HEK293 (cell line): ENCODE measurements around the gene CD79A.

Experiments used
- CTCF ChIA-PET: fragments of 350-600 bp; formaldehyde crosslinking; extraction: SDS; loops from one replicate; lab custom pipeline; 2021; ENCODE audit warnings: antibody characterized with exemption; lab: Yijun Ruan, JAX
- POLR2A ChIA-PET: fragments of 300-600 bp; formaldehyde crosslinking; extraction: SDS; loops from one replicate; lab custom pipeline; 2020; ENCODE audit warnings: antibody characterized with exemption, inconsistent platforms; lab: Yijun Ruan, JAX
- H3K27ac ChIP-seq: fragments of 200-500 bp; sonication (Bioruptor generic); 2 replicates; pipeline ENCODE4 v1.5.1; 2014; ENCODE audit warnings: low read depth, low read length, control low read depth, inconsistent platforms; ENCODE audit errors: extremely low read depth
- H3K36me3 ChIP-seq, 2 experiments: fragments of 200-500 bp in 1 of 2; sonication (Bioruptor generic) in 1 of 2; 1 replicate in 1 of 2; 2 replicates in 1 of 2; pipeline ENCODE4 v1.5.1; 2014 to 2017; ENCODE audit warnings: inconsistent platforms in 2 of 2, low read length in 2 of 2; ENCODE audit not compliant: control insufficient read depth in 2 of 2, insufficient read depth in 1 of 2
- H3K4me1 ChIP-seq: fragments of 200-500 bp; sonication (Bioruptor generic); 2 replicates; pipeline ENCODE4 v1.5.1; 2014; ENCODE audit warnings: mild to moderate bottlenecking, low read length, inconsistent platforms; ENCODE audit not compliant: control insufficient read depth, insufficient read depth
- H3K4me3 ChIP-seq: 2 replicates; pipeline ENCODE4 v1.5.1; 2011; ENCODE audit warnings: low read depth, mild to moderate bottlenecking, control low read depth, low read length, moderate library complexity
- H3K9me3 ChIP-seq: fragments of 200-500 bp; sonication (Bioruptor generic); 2 replicates; pipeline ENCODE4 v1.5.1; 2014; ENCODE audit warnings: low read depth, low read length, inconsistent platforms; ENCODE audit not compliant: control insufficient read depth, insufficient read depth
- KLF16 ChIP-seq: fragments of 450-650 bp; formaldehyde crosslinking; IDR thresholded peaks from 2 replicates; pipeline ENCODE4 v1.5.1; 2017; ENCODE audit warnings: missing biosample characterization, missing genetic modification characterization
- SP2 ChIP-seq: fragments of 450-650 bp; formaldehyde crosslinking; IDR thresholded peaks from 2 replicates; pipeline ENCODE4 v1.5.1; 2016; ENCODE audit warnings: missing biosample characterization, missing genetic modification characterization
- ZBTB17 ChIP-seq: fragments of 450-650 bp; formaldehyde crosslinking; IDR thresholded peaks from 2 replicates; pipeline ENCODE4 v1.5.1; 2016; ENCODE audit warnings: missing biosample characterization, missing genetic modification characterization
- ZNF19 ChIP-seq: fragments of 450-650 bp; formaldehyde crosslinking; IDR thresholded peaks from 2 replicates; pipeline ENCODE4; 2016; ENCODE audit warnings: missing biosample characterization, missing genetic modification characterization, low read depth
- ZNF239 ChIP-seq: fragments of 450-650 bp; formaldehyde crosslinking; IDR thresholded peaks from 2 replicates; pipeline ENCODE4 v1.5.1; 2016; ENCODE audit warnings: missing biosample characterization, missing genetic modification characterization
- ZNF274 ChIP-seq, 2 experiments: fragments of 200-500 bp in 1 of 2; fragments of 450-650 bp in 1 of 2; sonication (Bioruptor generic) in 1 of 2; formaldehyde crosslinking in 1 of 2; IDR thresholded peaks; 2 replicates each; pipeline versions ENCODE4 v1.5.1 to v1.6.1; 2014 to 2016; ENCODE audit warnings: borderline replicate concordance in 1 of 2, inconsistent platforms in 1 of 2, low read length in 1 of 2, missing biosample characterization in 1 of 2, missing genetic modification characterization in 1 of 2
- ZNF354C ChIP-seq: fragments of 450-650 bp; formaldehyde crosslinking; IDR thresholded peaks from 2 replicates; pipeline ENCODE4 v1.5.1; 2016; ENCODE audit warnings: missing biosample characterization, missing genetic modification characterization, low read depth, borderline replicate concordance
- ZNF510 ChIP-seq: fragments of 450-650 bp; formaldehyde crosslinking; IDR thresholded peaks from 2 replicates; pipeline ENCODE4 v1.5.1; 2018; ENCODE audit warnings: mild to moderate bottlenecking, missing genetic modification characterization, missing biosample characterization; ENCODE audit not compliant: insufficient replicate concordance
- ZNF521 ChIP-seq: fragments of 450-650 bp; formaldehyde crosslinking; IDR thresholded peaks from 2 replicates; pipeline ENCODE4 v1.5.1; 2017; ENCODE audit warnings: missing biosample characterization, mild to moderate bottlenecking, missing genetic modification characterization
- ZNF549 ChIP-seq: fragments of 450-650 bp; IDR thresholded peaks from 2 replicates; pipeline ENCODE4 v1.5.1; 2018; ENCODE audit warnings: missing biosample characterization, missing genetic modification characterization, mild to moderate bottlenecking, inconsistent platforms, moderate library complexity
- ZNF560 ChIP-seq: fragments of 450-650 bp; formaldehyde crosslinking; IDR thresholded peaks from 2 replicates; pipeline ENCODE4 v1.5.1; 2017; ENCODE audit warnings: missing biosample characterization, missing genetic modification characterization, borderline replicate concordance
- ZNF785 ChIP-seq: fragments of 450-650 bp; formaldehyde crosslinking; IDR thresholded peaks from 2 replicates; pipeline ENCODE4 v1.5.1; 2016; ENCODE audit warnings: missing biosample characterization, missing genetic modification characterization
- ZNF791 ChIP-seq: fragments of 450-650 bp; formaldehyde crosslinking; IDR thresholded peaks from 2 replicates; pipeline ENCODE4 v1.5.1; 2016; ENCODE audit warnings: missing biosample characterization, missing genetic modification characterization
- ZSCAN30 ChIP-seq: fragments of 450-650 bp; IDR thresholded peaks from 2 replicates; pipeline ENCODE4 v1.5.1; 2018; ENCODE audit warnings: missing biosample characterization, mild to moderate bottlenecking, missing genetic modification characterization, moderate library complexity
- TF ChIP-seq, protein P1 (sequence below): fragments of 450-650 bp; formaldehyde crosslinking; IDR thresholded peaks from 2 replicates; pipeline ENCODE4 v1.5.1; 2016; ENCODE audit warnings: missing biosample characterization, missing genetic modification characterization
- TF ChIP-seq, protein P2 (sequence below): fragments of 450-650 bp; formaldehyde crosslinking; IDR thresholded peaks from 2 replicates; pipeline ENCODE4 v1.5.1; 2016; ENCODE audit warnings: missing biosample characterization, missing genetic modification characterization, borderline replicate concordance

The CD79A gene

DNA sequence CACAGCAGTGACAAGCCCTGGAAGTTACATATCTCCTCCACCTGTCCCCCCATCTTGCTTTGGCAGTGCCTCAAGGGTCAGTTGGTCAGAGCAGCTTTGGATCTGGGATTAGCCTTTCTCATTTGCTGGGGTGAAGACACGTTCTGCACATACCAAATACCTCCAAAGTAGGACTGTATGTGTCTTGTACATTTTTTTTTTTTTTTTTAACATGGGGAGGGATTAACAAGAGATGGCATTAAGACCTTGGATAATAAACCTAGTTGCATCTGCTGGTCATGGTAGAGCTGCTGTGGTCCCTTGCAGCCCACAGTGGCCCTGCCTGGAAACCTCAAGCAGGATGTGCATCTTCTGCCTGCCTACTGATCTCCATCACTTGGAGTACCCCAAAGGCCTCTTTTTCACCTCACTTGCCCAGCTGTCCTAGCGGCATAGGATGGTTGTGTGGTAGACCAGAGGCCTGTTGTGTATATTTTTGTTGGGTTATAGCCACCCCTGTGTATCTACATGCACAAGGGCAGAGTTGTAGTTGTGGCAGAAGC is 14.6 kb upstream of the CD79A start:
- POLR2A ChIA-PET = interaction anchor here (0.5 to 3.4 kb wide), 10 partner anchors 10 to 1707 kb away, joined by 3 to 68 read pairs (median 6); partner anchors contain the start of genes ARHGEF1, CD79A and RABAC1
- H3K4me1 ChIP-seq = peaks cover 31% of the 10 kb centered on the region
- CTCF ChIA-PET = interaction anchor here (0.6 to 2.2 kb wide), 6 partner anchors 11 to 1438 kb away, joined by 3 to 19 read pairs (median 4); no protein-coding TSS in a partner anchor
- TF ChIP-seq ZNF354C (tag by site-specific recombination) = no peak
- TF ChIP-seq, protein P1, sequence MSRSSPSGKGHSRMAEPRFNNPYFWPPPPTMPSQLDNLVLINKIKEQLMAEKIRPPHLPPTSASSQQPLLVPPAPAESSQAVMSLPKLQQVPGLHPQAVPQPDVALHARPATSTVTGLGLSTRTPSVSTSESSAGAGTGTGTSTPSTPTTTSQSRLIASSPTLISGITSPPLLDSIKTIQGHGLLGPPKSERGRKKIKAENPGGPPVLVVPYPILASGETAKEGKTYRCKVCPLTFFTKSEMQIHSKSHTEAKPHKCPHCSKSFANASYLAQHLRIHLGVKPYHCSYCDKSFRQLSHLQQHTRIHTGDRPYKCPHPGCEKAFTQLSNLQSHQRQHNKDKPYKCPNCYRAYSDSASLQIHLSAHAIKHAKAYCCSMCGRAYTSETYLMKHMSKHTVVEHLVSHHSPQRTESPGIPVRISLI (tag by site-specific recombination) = peak; percentile 82
- no peak for TF ChIP-seq ZSCAN30 (tag by site-specific recombination)
- 0 out of 2 replicates have a peak, but pooled peaks have one; percentile 3 for TF ChIP-seq ZNF239 (tag by site-specific recombination)
- peak overlapping the region; percentile 15 for H3K4me3 ChIP-seq
- peaks cover 68 to 69% of the 10 kb centered on the region in 2 experiments for H3K36me3 ChIP-seq
- H3K9me3 ChIP-seq = no peaks in the 10 kb centered on the region
- H3K27ac ChIP-seq = peak overlapping the region; percentile 100

DNA sequence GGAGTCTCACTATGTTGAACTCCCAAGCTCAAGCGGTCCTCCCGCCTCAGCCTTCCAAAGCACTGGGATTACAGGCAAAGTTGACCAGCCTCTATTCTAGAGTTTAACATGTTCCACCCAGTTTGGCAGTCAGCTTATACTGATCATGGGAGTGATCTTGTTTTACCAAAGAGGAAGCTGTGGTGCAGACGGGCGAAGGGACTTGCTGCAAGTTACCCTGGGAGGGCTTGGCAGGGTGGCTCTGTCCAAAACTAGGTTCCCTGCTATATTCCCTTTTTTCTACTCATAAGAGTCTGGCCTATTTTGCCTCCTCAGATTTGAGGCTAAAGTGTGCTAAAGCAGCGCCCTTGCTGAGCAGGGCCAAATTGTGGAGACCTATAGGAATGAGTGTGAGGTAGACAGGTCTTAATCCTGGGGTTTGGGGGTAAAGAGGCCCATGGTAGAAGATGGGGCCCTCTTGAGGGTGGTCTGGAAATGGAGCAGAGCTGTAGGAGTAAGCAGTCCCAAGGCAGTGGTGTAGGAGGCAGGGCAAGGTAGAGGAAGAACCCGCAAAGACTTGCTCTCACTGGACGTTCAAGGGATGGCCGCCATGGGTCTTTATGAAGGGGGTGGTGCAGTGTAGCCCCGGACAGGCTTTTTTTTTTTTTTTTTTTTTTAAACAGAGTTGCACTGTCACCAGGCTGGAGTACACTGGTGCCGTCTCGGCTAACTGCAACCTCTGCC is 13.7 kb upstream of the CD79A start:
- H3K9me3 ChIP-seq = no peaks in the 10 kb centered on the region
- peak overlapping the region; percentile 100 for H3K27ac ChIP-seq
- TF ChIP-seq ZNF791 (tag by site-specific recombination) = no peak
- no peak for TF ChIP-seq ZNF19 (tag by site-specific recombination)
- TF ChIP-seq ZNF785 = no peak
- ChIA-PET CTCF (interaction anchor here (0.6 to 2.2 kb wide), 4 partner anchors 10 to 578 kb away, joined by 3 to 19 read pairs (median 5); no protein-coding TSS in a partner anchor), POLR2A (interaction anchor here (0.6 to 3.2 kb wide), 5 partner anchors 9 to 1706 kb away, joined by 3 to 22 read pairs (median 7); partner anchors contain the start of gene RABAC1)
- H3K4me1 ChIP-seq = peaks cover 31% of the 10 kb centered on the region
- H3K36me3 ChIP-seq = peaks cover 77% of the 10 kb centered on the region in 2 experiments
- no peak overlapping the region for H3K4me3 ChIP-seq

DNA sequence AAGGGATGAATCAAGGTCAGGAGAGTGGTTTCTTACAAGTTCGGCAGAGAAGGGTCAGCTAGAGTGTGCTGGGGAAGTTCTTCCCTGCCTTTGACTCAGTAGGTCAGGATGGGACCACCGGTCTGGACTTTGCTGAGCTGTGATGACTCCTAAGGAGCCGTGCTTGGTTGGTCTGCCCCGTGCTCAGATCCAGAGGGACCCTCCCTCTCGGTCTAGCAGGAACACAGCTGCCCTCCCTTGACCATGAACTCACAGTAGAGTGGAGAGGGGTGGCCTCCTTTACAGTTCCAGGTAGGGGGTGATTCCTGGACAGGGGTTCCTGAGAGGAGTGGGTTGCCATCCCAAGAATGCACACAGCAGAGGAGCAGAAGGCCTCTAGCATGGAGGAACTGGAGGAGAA is 12.7 kb upstream of the CD79A start:
- Histone ChIP-seq H3K4me3 (no peak overlapping the region), H3K27ac (peak overlapping the region; percentile 54), H3K9me3 (no peaks in the 10 kb centered on the region), H3K36me3 (peaks cover 86 to 88% of the 10 kb centered on the region in 2 experiments), H3K4me1 (peaks cover 31% of the 10 kb centered on the region)
- ChIA-PET POLR2A (interaction anchor here (0.6 to 3.2 kb wide), 6 partner anchors 8 to 209 kb away, joined by 4 to 22 read pairs (median 6); partner anchors contain the start of gene RABAC1), CTCF (interaction anchor here (0.7 kb wide), 2 partner anchors 9 to 479 kb away, joined by 3 read pairs; no protein-coding TSS in a partner anchor)
- TF ChIP-seq ZNF549 (tag by site-specific recombination) (no peak), ZNF354C (tag by site-specific recombination) (no peak), SP2 (tag by site-specific recombination) (no peak), ZBTB17 (tag by site-specific recombination) (no peak), ZNF560 (no peak), KLF16 (tag by site-specific recombination) (no peak), ZNF274 (IDR thresholded peaks at IDR 0.05; ENCODE audit: low read length) (no peak), ZNF274 (tag by site-specific recombination; IDR thresholded peaks at IDR 0.05; ENCODE audit: borderline replicate concordance) (no peak), ZNF521 (tag by site-specific recombination) (no peak), ZNF510 (tag by site-specific recombination) (no peak)
- TF ChIP-seq, protein P2, sequence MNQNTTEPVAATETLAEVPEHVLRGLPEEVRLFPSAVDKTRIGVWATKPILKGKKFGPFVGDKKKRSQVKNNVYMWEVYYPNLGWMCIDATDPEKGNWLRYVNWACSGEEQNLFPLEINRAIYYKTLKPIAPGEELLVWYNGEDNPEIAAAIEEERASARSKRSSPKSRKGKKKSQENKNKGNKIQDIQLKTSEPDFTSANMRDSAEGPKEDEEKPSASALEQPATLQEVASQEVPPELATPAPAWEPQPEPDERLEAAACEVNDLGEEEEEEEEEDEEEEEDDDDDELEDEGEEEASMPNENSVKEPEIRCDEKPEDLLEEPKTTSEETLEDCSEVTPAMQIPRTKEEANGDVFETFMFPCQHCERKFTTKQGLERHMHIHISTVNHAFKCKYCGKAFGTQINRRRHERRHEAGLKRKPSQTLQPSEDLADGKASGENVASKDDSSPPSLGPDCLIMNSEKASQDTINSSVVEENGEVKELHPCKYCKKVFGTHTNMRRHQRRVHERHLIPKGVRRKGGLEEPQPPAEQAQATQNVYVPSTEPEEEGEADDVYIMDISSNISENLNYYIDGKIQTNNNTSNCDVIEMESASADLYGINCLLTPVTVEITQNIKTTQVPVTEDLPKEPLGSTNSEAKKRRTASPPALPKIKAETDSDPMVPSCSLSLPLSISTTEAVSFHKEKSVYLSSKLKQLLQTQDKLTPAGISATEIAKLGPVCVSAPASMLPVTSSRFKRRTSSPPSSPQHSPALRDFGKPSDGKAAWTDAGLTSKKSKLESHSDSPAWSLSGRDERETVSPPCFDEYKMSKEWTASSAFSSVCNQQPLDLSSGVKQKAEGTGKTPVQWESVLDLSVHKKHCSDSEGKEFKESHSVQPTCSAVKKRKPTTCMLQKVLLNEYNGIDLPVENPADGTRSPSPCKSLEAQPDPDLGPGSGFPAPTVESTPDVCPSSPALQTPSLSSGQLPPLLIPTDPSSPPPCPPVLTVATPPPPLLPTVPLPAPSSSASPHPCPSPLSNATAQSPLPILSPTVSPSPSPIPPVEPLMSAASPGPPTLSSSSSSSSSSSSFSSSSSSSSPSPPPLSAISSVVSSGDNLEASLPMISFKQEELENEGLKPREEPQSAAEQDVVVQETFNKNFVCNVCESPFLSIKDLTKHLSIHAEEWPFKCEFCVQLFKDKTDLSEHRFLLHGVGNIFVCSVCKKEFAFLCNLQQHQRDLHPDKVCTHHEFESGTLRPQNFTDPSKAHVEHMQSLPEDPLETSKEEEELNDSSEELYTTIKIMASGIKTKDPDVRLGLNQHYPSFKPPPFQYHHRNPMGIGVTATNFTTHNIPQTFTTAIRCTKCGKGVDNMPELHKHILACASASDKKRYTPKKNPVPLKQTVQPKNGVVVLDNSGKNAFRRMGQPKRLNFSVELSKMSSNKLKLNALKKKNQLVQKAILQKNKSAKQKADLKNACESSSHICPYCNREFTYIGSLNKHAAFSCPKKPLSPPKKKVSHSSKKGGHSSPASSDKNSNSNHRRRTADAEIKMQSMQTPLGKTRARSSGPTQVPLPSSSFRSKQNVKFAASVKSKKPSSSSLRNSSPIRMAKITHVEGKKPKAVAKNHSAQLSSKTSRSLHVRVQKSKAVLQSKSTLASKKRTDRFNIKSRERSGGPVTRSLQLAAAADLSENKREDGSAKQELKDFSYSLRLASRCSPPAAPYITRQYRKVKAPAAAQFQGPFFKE (tag by site-specific recombination) = no peak
